T-cell (primary cell): ENCODE measurements around the gene RHCE. TPM values are rescaled to one million over a fixed set of nuclear protein-coding genes. Genes with fewer than 3 reads are reported as not detected.
"Not testable (repeated sequence)": the region's sequence is repeated elsewhere in the genome, so short reads cannot be mapped to it uniquely, and the experiment has no call there.

Source experiments
- ATAC-seq, 4 experiments: fragments of 200-7000 bp in 3 of 4; fragments of 150-1000 bp in 1 of 4; cut with Tn5 transposase; replicated peaks in 1 of 4; 1 replicate in 3 of 4; 2 replicates in 1 of 4; pipeline ENCODE4 v1.10.0; 2021; ENCODE audit warnings: moderate library complexity in 3 of 4, mild to moderate bottlenecking in 2 of 4, moderate number of reproducible peaks in 1 of 4
- CTCF ChIA-PET, 2 donors: fragments of 300-600 bp; sonication (Branson Sonifier 250); formaldehyde crosslinking; loops; one replicate each; lab custom pipeline; 2022; ENCODE audit warnings: antibody characterized with exemption in 2 of 2; lab: Charles Lee
- POLR2A ChIA-PET, 2 donors: fragments of 300-600 bp; sonication (Branson Sonifier 250); formaldehyde crosslinking; loops; one replicate each; lab custom pipeline; 2022; ENCODE audit warnings: antibody characterized with exemption in 2 of 2; lab: Charles Lee
- DNase-seq, 35 experiments: peaks; one replicate each; pipeline versions ENCODE4 v3.0.0 to v3.0.0-alpha.2; 2013 to 2023
- H3K27ac ChIP-seq: one replicate; pipeline ENCODE4 v1.5.1; 2013; ENCODE audit warnings: low read length
- H3K27me3 ChIP-seq, 2 experiments: replicated peaks in 1 of 2; 1 replicate in 1 of 2; 2 replicates in 1 of 2; pipeline versions ENCODE4 v1.6.1 to v1.7.0; 2013; ENCODE audit warnings: low read length in 1 of 2, mixed read lengths in 1 of 2; ENCODE audit not compliant: control insufficient read depth in 2 of 2, insufficient read depth in 2 of 2; ENCODE audit errors: extremely low read depth in 1 of 2
- H3K36me3 ChIP-seq, 2 donors: 1 replicate in 1 of 2; 2 replicates in 1 of 2; pipeline versions ENCODE4 v1.6.1 to v1.7.0; 2013; ENCODE audit warnings: low read length in 1 of 2; ENCODE audit not compliant: control insufficient read depth in 2 of 2, insufficient read depth in 1 of 2; ENCODE audit errors: extremely low read depth in 1 of 2
- H3K4me1 ChIP-seq, 2 experiments: 1 replicate in 1 of 2; 2 replicates in 1 of 2; pipeline versions ENCODE4 v1.6.1 to v1.7.0; 2013; ENCODE audit warnings: low read length in 2 of 2, mixed read lengths in 1 of 2; ENCODE audit not compliant: insufficient read depth in 2 of 2, control insufficient read depth in 1 of 2; ENCODE audit errors: extremely low read depth in 1 of 2
- H3K4me3 ChIP-seq, 2 donors: 1 replicate in 1 of 2; 2 replicates in 1 of 2; pipeline versions ENCODE4 v1.5.1 to v1.7.0; 2013; ENCODE audit warnings: mild to moderate bottlenecking in 2 of 2, low read length in 1 of 2, moderate library complexity in 1 of 2; ENCODE audit not compliant: control insufficient read depth in 1 of 2; ENCODE audit errors: extremely low read depth in 1 of 2
- H3K9me3 ChIP-seq: 2 replicates; pipeline ENCODE4 v1.7.0; 2013
- H3K27ac Mint-ChIP-seq, 2 donors: one replicate each; pipeline ENCODE4 v1.8.0; 2020 to 2021; ENCODE audit warnings: mild to moderate bottlenecking in 2 of 2, mixed read lengths in 2 of 2
- H3K27me3 Mint-ChIP-seq, 2 donors: one replicate each; pipeline ENCODE4 v1.8.0; 2021 to 2022; ENCODE audit warnings: mixed read lengths in 2 of 2
- H3K36me3 Mint-ChIP-seq: one replicate; pipeline ENCODE4 v1.8.0; 2021; ENCODE audit warnings: mixed read lengths
- H3K4me1 Mint-ChIP-seq, 3 donors: one replicate each; pipeline ENCODE4 v1.8.0; 2020 to 2022; ENCODE audit warnings: mixed read lengths in 3 of 3, mild to moderate bottlenecking in 1 of 3
- H3K4me3 Mint-ChIP-seq, 3 donors: one replicate each; pipeline ENCODE4 v1.8.0; 2020 to 2022; ENCODE audit warnings: mild to moderate bottlenecking in 3 of 3, mixed read lengths in 3 of 3, moderate library complexity in 3 of 3
- H3K9me3 Mint-ChIP-seq, 3 donors: one replicate each; pipeline ENCODE4 v1.8.0; 2020 to 2022; ENCODE audit warnings: mixed read lengths in 3 of 3
- WGBS: methylation state at CpG from one replicate; pipeline ENCODE4 v1.1.5; 2013; ENCODE audit warnings: missing lambda C conversion rate; ENCODE audit not compliant: insufficient coverage; 5-methylcytosine and 5-hydroxymethylcytosine counted together
- total RNA-seq, 35 experiments: library from RNA in 6 of 35; stranded (reverse) in 6 of 35; fragments of 120-200 nt in 1 of 35; gene quantifications; one replicate each; pipeline versions ENCODE4 v1.2.1 to v1.2.4 and lab custom pipeline; 2013 to 2026

RHCE gene
- total RNA-seq, 5 donors from 2014 or later (not counting 1 experiment from before 2014, with no cell fraction given) = 0.35 to 1.0 (median 0.63) TPM; not detected in 1

DNA sequence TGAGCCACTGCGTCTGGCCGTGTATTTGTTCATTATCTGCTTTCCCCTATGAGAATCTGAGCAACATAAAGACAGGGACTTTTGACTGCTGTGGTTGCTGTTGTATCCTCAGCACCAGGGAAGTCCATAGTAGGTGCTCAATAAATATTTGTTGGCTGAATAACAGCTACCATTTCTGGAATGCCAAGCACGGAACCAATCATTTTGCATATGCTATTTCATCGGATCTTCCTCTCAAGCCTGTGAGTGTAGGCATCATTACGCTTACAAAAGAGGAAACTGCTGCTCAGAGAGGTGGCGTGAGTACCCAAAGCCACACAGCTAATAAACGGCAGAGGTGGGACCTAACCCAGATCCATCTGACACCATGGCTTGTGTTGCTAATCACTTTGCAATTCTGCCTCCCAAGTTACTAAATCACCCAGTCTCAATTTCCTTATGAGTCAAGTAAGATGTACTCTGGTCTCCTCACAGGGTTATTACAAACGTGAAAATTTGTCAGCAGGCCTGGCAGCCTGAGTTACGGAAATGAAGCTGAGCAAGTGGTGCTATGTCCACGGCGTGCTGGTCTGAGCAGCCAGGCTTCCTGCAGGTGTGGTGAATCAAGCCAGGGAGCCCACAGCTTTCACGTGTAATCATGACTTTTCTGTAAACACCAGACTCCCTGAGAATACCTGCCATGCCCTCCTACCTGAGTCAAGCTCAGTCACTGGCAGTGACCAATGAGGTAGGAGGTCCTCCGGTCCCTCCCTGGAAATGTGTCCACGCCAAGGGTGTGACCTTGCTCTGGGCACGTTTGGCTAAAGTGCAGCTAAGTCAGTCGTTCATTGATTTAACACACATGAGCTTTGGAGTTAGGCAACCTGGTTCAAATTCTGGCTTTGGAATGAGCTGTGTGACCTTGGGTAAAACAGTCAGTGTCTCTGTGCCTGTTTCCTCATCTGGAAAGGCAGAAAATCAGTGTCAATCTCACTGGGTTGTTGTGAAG is 4.8 kb upstream of the RHCE start:
- 84% methylated on average over 14 of the region's 16 CpGs for WGBS
- peaks cover 0 to 2% of the 10 kb centered on the region in 2 experiments for H3K4me1 ChIP-seq
- Mint-ChIP-seq H3K27me3 (peaks cover 0 to 3% of the 10 kb centered on the region in 2 donors), H3K4me1 (peaks cover 6 to 10% (median 7%) of the 10 kb centered on the region in 3 donors), H3K4me3 (no peak overlapping the region), H3K9me3 (no peaks in the 10 kb centered on the region), H3K36me3 (no peaks in the 10 kb centered on the region), H3K27ac (no peak overlapping the region)
- ChIA-PET POLR2A (no interaction called here), CTCF (no interaction called here)
- peaks cover 0 to 3% of the 10 kb centered on the region in 2 experiments for H3K27me3 ChIP-seq
- no peak overlapping the region for H3K27ac ChIP-seq
- H3K4me3 ChIP-seq = no peak overlapping the region
- H3K9me3 ChIP-seq = no peaks in the 10 kb centered on the region
- ATAC-seq (no peak), DNase-seq (no peak)
- H3K36me3 ChIP-seq = no peaks in the 10 kb centered on the region

DNA sequence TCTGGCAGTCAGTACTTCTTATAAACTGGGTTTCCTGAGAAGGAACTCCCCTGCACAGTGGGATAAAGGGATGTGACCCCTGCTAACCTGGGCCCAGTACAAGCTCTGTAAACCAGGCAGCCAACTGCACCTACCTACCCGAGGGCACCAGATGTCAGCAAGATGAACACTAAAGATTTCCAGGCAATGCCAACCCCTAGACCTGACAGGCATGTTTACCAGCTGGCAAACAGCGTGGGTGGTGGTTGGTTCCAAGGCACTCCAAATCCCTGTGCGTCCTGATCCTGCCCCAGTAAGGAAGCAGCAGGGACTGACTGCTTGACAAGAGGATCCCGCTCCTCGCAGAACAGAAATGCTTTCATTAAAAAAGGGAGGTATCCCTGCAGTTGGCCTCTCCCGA is 2.6 kb upstream of the RHCE start:
- 100% methylated on average over 1 of the region's 6 CpGs for WGBS
- H3K27ac ChIP-seq, H3K4me3 ChIP-seq, ATAC-seq, H3K9me3 ChIP-seq, DNase-seq, H3K9me3 Mint-ChIP-seq, CTCF ChIA-PET, H3K27me3 Mint-ChIP-seq, H3K4me1 ChIP-seq, H3K27ac Mint-ChIP-seq, H3K27me3 ChIP-seq, POLR2A ChIA-PET, H3K36me3 ChIP-seq, H3K36me3 Mint-ChIP-seq, H3K4me3 Mint-ChIP-seq, H3K4me1 Mint-ChIP-seq: not testable (repeated sequence)

DNA sequence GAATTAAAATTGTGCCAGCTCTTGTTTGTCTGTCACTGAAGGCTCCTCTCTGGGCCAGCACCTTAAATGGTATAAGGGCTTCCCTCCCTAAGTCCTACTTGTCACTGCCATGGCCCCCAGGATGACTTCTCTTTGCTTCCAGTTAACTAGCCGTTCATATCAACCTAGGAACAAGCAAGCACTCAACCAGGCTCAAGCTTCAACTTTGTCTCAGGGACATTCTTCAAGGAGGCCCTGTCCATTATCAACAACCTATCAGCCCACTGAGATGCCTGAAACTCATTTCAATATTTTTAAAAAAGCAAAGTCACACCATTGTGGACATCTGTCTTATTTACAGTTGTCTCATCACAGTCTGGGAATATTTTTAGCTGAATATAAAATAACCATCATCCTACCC is 1.3 kb downstream of the RHCE start:
- POLR2A ChIA-PET, H3K4me3 ChIP-seq, H3K36me3 ChIP-seq, H3K27ac ChIP-seq, H3K4me3 Mint-ChIP-seq, H3K9me3 ChIP-seq, H3K9me3 Mint-ChIP-seq, H3K27ac Mint-ChIP-seq, H3K4me1 Mint-ChIP-seq, H3K27me3 Mint-ChIP-seq, H3K36me3 Mint-ChIP-seq, CTCF ChIA-PET, ATAC-seq, H3K27me3 ChIP-seq, H3K4me1 ChIP-seq, DNase-seq: not testable (repeated sequence)
- WGBS = 80% methylated on average over 1 of the region's 1 CpG

DNA sequence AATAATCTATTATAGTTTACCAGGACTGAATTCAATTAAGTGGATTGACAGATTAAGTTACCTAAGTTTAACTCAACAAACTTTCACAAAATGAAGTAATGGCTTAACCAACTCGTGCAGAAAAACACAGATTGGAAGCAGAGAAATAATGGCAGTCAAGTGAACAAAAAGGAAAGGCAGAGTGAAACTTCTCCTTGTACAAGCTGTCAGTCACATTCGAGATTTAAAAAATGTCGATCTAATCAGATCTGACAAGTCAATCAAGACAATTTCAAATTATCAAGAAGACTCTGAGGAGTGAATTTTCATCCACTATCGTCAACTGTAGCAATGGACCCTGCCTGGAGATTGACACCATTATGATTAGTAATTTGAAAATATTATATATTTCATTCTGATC is 3.3 kb downstream of the RHCE start:
- H3K4me1 ChIP-seq, H3K27ac ChIP-seq, H3K27me3 Mint-ChIP-seq, CTCF ChIA-PET, POLR2A ChIA-PET, H3K9me3 ChIP-seq, H3K4me3 Mint-ChIP-seq, DNase-seq, ATAC-seq, H3K4me1 Mint-ChIP-seq, H3K4me3 ChIP-seq, H3K36me3 ChIP-seq, H3K36me3 Mint-ChIP-seq, H3K27me3 ChIP-seq, H3K27ac Mint-ChIP-seq, H3K9me3 Mint-ChIP-seq: not testable (repeated sequence)
- WGBS = no CpG with 5 or more reads among the region's 4 CpGs

DNA sequence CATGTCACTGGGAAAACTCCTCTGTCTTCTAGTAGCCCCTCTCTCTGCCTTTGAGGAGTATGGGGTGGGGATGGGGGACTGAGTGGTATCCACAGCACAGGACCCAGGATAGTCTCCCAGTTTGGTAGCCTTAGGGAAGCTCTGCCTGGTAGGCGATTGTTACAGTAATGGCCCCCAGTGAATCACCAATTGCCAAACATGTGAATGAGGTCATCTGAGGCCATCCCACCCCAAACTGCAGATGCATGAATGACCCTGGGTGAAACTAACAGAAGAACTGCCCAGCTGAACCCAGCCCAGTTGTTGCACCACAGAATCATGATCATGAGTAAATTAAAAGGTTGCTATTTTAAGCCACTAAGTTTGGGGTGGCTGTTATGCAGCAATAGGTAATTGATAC is 6.0 kb downstream of the RHCE start:
- H3K36me3 ChIP-seq, H3K27me3 ChIP-seq, H3K27ac Mint-ChIP-seq, H3K9me3 Mint-ChIP-seq, H3K27me3 Mint-ChIP-seq, H3K4me3 Mint-ChIP-seq, CTCF ChIA-PET, ATAC-seq, DNase-seq, POLR2A ChIA-PET, H3K4me3 ChIP-seq, H3K4me1 ChIP-seq, H3K27ac ChIP-seq, H3K4me1 Mint-ChIP-seq, H3K36me3 Mint-ChIP-seq, H3K9me3 ChIP-seq: not testable (repeated sequence)
- WGBS = no CpG with 5 or more reads among the region's 1 CpG

DNA sequence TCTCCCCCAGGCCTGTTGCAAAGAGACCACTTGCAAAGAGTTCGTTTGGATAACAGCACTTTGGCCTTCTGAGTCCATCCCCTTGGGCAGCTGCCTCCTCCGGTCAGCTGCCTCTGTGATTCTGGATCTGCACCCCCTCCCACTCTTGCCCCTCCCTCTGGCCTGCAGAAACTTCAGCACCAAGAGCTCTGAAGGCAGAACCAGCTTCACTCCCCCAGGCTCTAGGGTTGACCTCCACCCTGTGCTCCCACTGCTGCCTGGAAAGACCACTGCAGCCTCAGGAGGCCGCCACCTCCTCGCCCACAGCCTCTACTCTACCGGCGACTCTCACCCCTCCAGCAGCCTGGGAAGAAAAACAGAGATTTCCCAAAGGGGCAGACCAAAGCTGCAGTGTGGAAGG is 6.5 kb downstream of the RHCE start:
- H3K4me1 Mint-ChIP-seq, H3K9me3 Mint-ChIP-seq, H3K36me3 ChIP-seq, H3K27me3 Mint-ChIP-seq, H3K4me1 ChIP-seq, DNase-seq, CTCF ChIA-PET, H3K27me3 ChIP-seq, H3K27ac ChIP-seq, H3K9me3 ChIP-seq, H3K4me3 Mint-ChIP-seq, POLR2A ChIA-PET, H3K27ac Mint-ChIP-seq, ATAC-seq, H3K36me3 Mint-ChIP-seq, H3K4me3 ChIP-seq: not testable (repeated sequence)
- WGBS = no CpG with 5 or more reads among the region's 6 CpGs
